Lung (tissue), 12 donors: Measurements from ENCODE around the gene SH3GL1. TPM values are rescaled to one million over a fixed set of nuclear protein-coding genes. Genes with fewer than 3 reads are reported as not detected.

ENCODE experiments used
- ATAC-seq: fragments of 200-7000 bp; cut with Tn5 transposase; one replicate; pipeline ENCODE4 v1.9.1; 2020; ENCODE audit warnings: moderate number of reproducible peaks; ENCODE audit not compliant: insufficient read depth, low FRiP score
- DNase-seq, 3 donors: peaks; one replicate each; pipeline ENCODE4 v3.0.0-alpha.2; 2013 to 2017
- H3K27ac ChIP-seq, 2 donors: one replicate each; pipeline ENCODE4 v1.5.1; 2013; ENCODE audit warnings: mild to moderate bottlenecking in 2 of 2, moderate library complexity in 2 of 2, control low read depth in 1 of 2, inconsistent platforms in 1 of 2, low read depth in 1 of 2, low read length in 1 of 2
- H3K27me3 ChIP-seq, 3 donors: one replicate each; pipeline ENCODE4 v1.5.1; 2013; ENCODE audit warnings: low read length in 2 of 3; ENCODE audit not compliant: control insufficient read depth in 3 of 3, insufficient read depth in 3 of 3
- H3K36me3 ChIP-seq, 4 donors: one replicate each; pipeline ENCODE4 v1.5.1; 2013; ENCODE audit warnings: low read length in 4 of 4, mild to moderate bottlenecking in 1 of 4, moderate library complexity in 1 of 4; ENCODE audit not compliant: control insufficient read depth in 4 of 4, insufficient read depth in 4 of 4
- H3K4me1 ChIP-seq, 5 donors: one replicate each; pipeline ENCODE4 v1.5.1; 2013; ENCODE audit warnings: low read length in 5 of 5, mild to moderate bottlenecking in 2 of 5, moderate library complexity in 1 of 5; ENCODE audit not compliant: control insufficient read depth in 5 of 5, insufficient read depth in 5 of 5
- H3K4me3 ChIP-seq: one replicate; pipeline ENCODE4 v1.5.1; 2013; ENCODE audit warnings: mild to moderate bottlenecking, control low read depth, moderate library complexity
- H3K9ac ChIP-seq, 2 donors: one replicate each; pipeline ENCODE4 v1.5.1; 2013; ENCODE audit warnings: low read length in 2 of 2, control low read depth in 1 of 2; ENCODE audit not compliant: insufficient read depth in 1 of 2
- H3K9me3 ChIP-seq, 4 donors: one replicate each; pipeline ENCODE4 v1.5.1; 2013; ENCODE audit warnings: low read length in 3 of 4, mild to moderate bottlenecking in 1 of 4, moderate library complexity in 1 of 4; ENCODE audit not compliant: control insufficient read depth in 4 of 4, insufficient read depth in 3 of 4
- WGBS, 2 donors: extraction: QIAGEN DNeasy Blood & Tissue Kit; methylation state at CpG; one replicate each; pipeline ENCODE4 v1.1.7; 2013; 5-methylcytosine and 5-hydroxymethylcytosine counted together
- polyA plus RNA-seq, 2 donors: library from polyadenylated mRNA; stranded (reverse); fragments of 200-250 nt; gene quantifications; one replicate each; pipeline ENCODE4 v1.2.1, GENCODE V29; 2013
- total RNA-seq, 2 donors: library from RNA; depleted of rRNA in 1 of 2; stranded (reverse); fragments of >200 nt in 1 of 2; gene quantifications; one replicate each; pipeline ENCODE4 v1.2.1, GENCODE V29; 2014 to 2021
- TF ChIP-seq, protein P1 (sequence below): IDR thresholded peaks from 2 replicates; pipeline ENCODE4 v1.5.1; 2012; ENCODE audit warnings: mild to moderate bottlenecking; ENCODE audit errors: control extremely low read depth, extremely low read depth
- donor health status: control.
- donor health status: control.
- donor health status: Bipolar disorder and iron deficiency.
- donor health status: healthy.
- donor health status: DM: yes; HTN: yes; CAD: no.

SH3GL1 gene
- total and polyA plus RNA-seq, 4 donors: 30.6 to 68.6 (median 59.2) TPM

DNA sequence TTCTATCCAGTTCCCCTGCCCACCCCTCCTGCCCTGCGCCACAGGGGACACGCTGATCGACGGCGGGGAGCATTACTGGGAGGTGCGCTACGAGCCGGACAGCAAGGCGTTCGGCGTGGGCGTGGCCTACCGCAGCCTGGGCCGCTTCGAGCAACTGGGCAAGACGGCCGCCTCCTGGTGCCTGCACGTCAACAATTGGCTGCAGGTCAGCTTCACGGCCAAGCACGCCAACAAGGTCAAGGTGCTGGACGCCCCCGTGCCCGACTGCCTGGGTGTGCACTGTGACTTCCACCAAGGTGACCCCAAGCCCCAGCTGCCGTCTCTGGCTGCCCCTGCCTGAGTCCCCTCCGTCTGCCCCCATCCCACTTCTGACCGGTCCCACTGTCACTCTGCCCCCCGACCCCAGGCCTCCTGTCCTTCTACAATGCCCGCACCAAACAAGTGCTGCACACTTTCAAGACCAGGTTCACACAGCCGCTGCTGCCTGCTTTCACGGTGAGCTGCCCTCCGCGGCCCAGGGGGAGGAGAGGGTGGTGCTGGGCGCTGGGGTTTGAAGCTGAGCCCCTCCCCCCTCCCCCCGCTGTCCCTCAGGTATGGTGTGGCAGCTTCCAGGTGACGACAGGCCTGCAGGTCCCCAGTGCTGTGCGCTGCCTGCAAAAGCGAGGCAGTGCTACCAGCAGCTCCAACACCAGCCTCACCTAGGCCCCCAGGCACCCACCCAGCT lies 77.2 kb downstream of the SH3GL1 start:
- peaks cover 0 to 6% (median 2%) of the 10 kb centered on the region in 5 donors for H3K4me1 ChIP-seq
- peaks cover 0 to 6% (median 2%) of the 10 kb centered on the region in 3 donors for H3K27me3 ChIP-seq
- no peak overlapping the region for H3K9ac ChIP-seq
- H3K4me3 ChIP-seq: no peak overlapping the region
- TF ChIP-seq, protein P1, sequence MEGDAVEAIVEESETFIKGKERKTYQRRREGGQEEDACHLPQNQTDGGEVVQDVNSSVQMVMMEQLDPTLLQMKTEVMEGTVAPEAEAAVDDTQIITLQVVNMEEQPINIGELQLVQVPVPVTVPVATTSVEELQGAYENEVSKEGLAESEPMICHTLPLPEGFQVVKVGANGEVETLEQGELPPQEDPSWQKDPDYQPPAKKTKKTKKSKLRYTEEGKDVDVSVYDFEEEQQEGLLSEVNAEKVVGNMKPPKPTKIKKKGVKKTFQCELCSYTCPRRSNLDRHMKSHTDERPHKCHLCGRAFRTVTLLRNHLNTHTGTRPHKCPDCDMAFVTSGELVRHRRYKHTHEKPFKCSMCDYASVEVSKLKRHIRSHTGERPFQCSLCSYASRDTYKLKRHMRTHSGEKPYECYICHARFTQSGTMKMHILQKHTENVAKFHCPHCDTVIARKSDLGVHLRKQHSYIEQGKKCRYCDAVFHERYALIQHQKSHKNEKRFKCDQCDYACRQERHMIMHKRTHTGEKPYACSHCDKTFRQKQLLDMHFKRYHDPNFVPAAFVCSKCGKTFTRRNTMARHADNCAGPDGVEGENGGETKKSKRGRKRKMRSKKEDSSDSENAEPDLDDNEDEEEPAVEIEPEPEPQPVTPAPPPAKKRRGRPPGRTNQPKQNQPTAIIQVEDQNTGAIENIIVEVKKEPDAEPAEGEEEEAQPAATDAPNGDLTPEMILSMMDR: no peak
- no peak for ATAC-seq
- no peaks in the 10 kb centered on the region for H3K36me3 ChIP-seq
- H3K27ac ChIP-seq: no peak overlapping the region
- whole genome bisulfite sequencing, 2 donors: 81 to 87% methylated on average over 37 of the region's 37 CpGs
- DNase-seq: no peak
- no peaks in the 10 kb centered on the region for H3K9me3 ChIP-seq

DNA sequence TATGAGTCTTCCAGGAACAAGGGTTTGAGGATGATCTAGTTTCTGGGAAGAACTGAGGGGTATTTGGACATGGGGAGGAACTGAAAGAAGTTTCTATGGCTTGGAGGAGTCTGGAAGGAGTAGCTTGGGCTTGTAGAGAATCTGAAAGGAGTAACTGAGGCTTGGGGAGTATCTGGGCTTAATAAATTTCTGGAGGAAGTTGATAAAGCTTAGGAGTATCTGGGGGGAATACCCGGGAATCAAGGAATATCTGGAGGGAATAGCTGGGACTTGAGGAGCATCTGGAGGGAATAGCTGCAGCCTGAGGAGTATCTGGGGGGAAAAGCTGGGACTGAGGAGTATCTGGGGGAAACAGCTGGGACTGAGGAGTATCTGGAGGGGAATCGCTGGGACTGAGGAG lies 79.9 kb downstream of the SH3GL1 start:
- Histone ChIP-seq H3K36me3 (no peaks in the 10 kb centered on the region), H3K27me3 (no peaks in the 10 kb centered on the region), H3K9ac (no peak overlapping the region), H3K27ac (no peak overlapping the region), H3K9me3 (no peaks in the 10 kb centered on the region), H3K4me1 (no peaks in the 10 kb centered on the region), H3K4me3 (no peak overlapping the region)
- no peak for DNase-seq
- ATAC-seq: no peak
- TF ChIP-seq, protein P1: no peak
- 94 to 97% methylated on average over 2 of the region's 2 CpGs for WGBS, 2 donors

DNA sequence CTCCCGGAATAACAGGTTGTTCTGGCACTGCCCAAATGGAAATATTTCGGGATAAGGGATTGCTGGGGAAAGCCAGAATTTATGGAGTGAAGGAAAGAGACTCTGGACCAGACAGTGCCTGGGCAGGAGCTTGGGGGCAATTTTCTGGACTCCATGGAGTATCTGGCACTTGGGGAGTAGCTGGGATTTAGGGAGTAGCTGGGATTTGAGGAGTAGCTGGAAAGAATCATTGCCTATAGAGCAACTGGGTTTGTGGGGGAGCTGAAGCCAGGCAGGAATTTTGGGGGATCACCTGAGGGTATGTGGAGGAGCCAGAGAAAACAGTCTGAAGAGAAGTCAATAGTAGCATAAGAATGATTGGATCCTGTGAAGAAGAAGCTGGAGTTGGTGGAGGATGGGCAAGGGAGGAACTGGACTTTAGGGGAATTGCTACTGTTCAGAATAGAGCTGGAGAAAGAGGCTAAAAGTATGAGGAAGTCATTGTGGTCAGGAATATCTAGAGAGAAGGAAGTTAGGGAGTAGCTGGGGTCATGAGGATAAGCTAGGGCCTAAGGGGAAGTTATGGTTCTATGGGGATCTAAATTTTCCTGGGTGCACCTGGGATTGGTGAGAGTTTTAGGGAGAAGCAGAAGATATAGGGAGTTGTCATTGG lies 81.2 kb downstream of the SH3GL1 start:
- H3K4me1 ChIP-seq: no peaks in the 10 kb centered on the region
- H3K4me3 ChIP-seq: no peak overlapping the region
- WGBS, 2 donors: 96 to 100% methylated on average over 2 of the region's 2 CpGs
- H3K9ac ChIP-seq: no peak overlapping the region
- TF ChIP-seq, protein P1: no peak
- DNase-seq (no peak), ATAC-seq (no peak)
- no peaks in the 10 kb centered on the region for H3K9me3 ChIP-seq
- H3K36me3 ChIP-seq: no peaks in the 10 kb centered on the region
- H3K27ac ChIP-seq: no peak overlapping the region
- no peaks in the 10 kb centered on the region for H3K27me3 ChIP-seq
